Measurements from ENCODE around the gene FOXO3.

Gene FOXO3

DNA sequence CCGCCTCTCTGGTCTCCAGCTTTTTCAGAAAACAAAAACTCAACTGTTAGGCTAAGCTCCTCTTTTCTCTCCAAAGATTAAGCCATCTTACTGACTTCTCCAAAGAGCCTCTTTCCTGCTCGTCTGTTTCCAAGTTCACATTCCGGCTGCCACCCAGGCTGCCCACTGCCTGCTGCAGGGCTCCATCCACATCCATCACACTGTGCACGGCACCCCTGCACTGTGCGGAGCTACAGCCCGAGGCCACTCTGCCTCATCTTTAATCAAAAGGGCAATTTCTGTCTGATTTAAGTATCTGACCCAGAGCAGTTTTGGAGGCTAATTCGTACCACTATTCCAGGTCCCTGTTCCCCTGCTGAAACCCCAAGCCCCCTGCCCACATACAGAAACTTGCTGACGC is 145.9 kb downstream of the FOXO3 start:
- Histone ChIP-seq H3K4me1 (ENCODE audit: control insufficient read depth, low read length) (no peaks in the 10 kb centered on the region), H3K27ac (ENCODE audit: low read depth, low read length) (no peak overlapping the region), H3K9me3 (ENCODE audit: control insufficient read depth, insufficient read depth, low read length) (peaks cover 4% of the 10 kb centered on the region; the same call in 1 of the 2 replicates), H3K36me3 (ENCODE audit: control insufficient read depth, low read length) (no peaks in the 10 kb centered on the region), H3K79me2 (ENCODE audit: control insufficient read depth, low read length) (no peaks in the 10 kb centered on the region), H3K4me3 (ENCODE audit: low read length) (no peak overlapping the region), H3F3A (ENCODE audit: control insufficient read depth, insufficient read depth) (no peaks in the 10 kb centered on the region), H3K27me3 (ENCODE audit: control insufficient read depth, low read length) (peaks cover 5% of the 10 kb centered on the region; the same call in 1 of the 2 replicates), H3K9me2 (replicated peaks; ENCODE audit: control insufficient read depth, low read length) (no peaks in the 10 kb centered on the region), H4K20me1 (ENCODE audit: control insufficient read depth, insufficient read depth, low read depth, low read length) (no peaks in the 10 kb centered on the region), H3K4me2 (ENCODE audit: low read length) (no peak overlapping the region)
- no peak for TF ChIP-seq EZH2phosphoT487 (IDR thresholded peaks at IDR 0.05; ENCODE audit: borderline replicate concordance, low read length)
- TF ChIP-seq, protein P1, sequence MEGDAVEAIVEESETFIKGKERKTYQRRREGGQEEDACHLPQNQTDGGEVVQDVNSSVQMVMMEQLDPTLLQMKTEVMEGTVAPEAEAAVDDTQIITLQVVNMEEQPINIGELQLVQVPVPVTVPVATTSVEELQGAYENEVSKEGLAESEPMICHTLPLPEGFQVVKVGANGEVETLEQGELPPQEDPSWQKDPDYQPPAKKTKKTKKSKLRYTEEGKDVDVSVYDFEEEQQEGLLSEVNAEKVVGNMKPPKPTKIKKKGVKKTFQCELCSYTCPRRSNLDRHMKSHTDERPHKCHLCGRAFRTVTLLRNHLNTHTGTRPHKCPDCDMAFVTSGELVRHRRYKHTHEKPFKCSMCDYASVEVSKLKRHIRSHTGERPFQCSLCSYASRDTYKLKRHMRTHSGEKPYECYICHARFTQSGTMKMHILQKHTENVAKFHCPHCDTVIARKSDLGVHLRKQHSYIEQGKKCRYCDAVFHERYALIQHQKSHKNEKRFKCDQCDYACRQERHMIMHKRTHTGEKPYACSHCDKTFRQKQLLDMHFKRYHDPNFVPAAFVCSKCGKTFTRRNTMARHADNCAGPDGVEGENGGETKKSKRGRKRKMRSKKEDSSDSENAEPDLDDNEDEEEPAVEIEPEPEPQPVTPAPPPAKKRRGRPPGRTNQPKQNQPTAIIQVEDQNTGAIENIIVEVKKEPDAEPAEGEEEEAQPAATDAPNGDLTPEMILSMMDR (IDR thresholded peaks at IDR 0.05; ENCODE audit: low read depth, low read length, poor library complexity, severe bottlenecking): no peak

DNA sequence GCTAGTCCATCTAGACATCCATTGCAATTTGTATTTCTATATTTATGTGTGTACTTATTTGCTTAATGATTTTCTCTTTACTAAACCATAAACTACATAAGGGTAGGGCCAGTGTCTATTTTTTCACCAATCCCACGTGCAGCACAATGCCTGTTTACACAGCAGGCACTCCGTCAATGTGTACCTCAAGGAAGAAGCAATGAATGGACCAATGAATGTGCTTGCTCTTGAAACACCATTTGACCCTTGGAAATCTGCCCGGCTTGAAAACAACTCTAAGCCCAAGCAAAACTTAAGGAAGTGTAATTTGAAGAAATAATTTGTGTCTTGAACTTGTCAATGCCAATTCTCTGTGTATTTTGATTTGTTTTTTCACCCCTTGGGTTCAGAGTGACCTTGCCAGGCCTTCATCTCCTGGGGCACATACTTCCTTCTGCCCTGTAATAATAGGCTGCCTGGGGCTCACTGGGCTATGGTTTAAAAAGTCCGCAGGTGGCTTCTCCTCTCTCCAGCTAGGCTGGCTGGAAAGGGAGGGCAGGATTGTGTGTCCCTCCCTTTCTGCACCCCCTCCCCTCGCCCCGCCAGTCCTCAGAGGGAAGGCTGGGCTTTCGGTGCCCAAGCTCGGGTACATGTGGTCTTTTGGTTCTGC is 146.7 kb downstream of the FOXO3 start:
- H3K9me3 ChIP-seq (ENCODE audit: control insufficient read depth, insufficient read depth, low read length): no peaks in the 10 kb centered on the region
- TF ChIP-seq, protein P1 (IDR thresholded peaks at IDR 0.05; ENCODE audit: low read depth, low read length, poor library complexity, severe bottlenecking): no peak
- TF ChIP-seq EZH2phosphoT487 (IDR thresholded peaks at IDR 0.05; ENCODE audit: borderline replicate concordance, low read length): no peak
- H3K9me2 ChIP-seq (replicated peaks; ENCODE audit: control insufficient read depth, low read length): no peaks in the 10 kb centered on the region
- H3K79me2 ChIP-seq (ENCODE audit: control insufficient read depth, low read length): no peaks in the 10 kb centered on the region
- H3F3A ChIP-seq (ENCODE audit: control insufficient read depth, insufficient read depth): no peaks in the 10 kb centered on the region
- no peaks in the 10 kb centered on the region for H3K4me1 ChIP-seq (ENCODE audit: control insufficient read depth, low read length)
- no peak overlapping the region for H3K4me3 ChIP-seq (ENCODE audit: low read length)
- H3K36me3 ChIP-seq (ENCODE audit: control insufficient read depth, low read length): no peaks in the 10 kb centered on the region
- no peak overlapping the region for H3K4me2 ChIP-seq (ENCODE audit: low read length)
- no peak overlapping the region for H3K27ac ChIP-seq (ENCODE audit: low read depth, low read length)
- no peaks in the 10 kb centered on the region for H3K27me3 ChIP-seq (ENCODE audit: control insufficient read depth, low read length)
- H4K20me1 ChIP-seq (ENCODE audit: control insufficient read depth, insufficient read depth, low read depth, low read length): no peaks in the 10 kb centered on the region

DNA sequence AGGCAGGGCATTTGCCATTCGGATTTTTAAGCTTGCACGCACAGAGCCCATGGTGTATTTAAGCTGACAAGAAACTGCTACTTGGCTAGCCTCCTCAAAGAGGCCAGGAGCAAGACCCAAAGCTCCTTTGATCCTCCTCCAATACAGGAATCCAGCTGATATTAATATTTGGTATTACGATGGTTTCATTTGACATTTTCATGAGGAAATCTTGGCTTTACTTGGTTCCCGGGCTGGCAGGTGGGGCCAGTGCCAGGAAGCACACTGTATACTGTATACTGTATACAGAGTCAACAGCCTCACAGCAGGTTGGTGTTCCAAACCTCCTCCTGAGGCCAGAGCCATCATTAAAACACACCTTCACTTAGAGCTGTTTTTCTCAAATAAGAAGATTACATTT is 149.3 kb downstream of the FOXO3 start:
- Histone ChIP-seq H3K36me3 (ENCODE audit: control insufficient read depth, low read length) (no peaks in the 10 kb centered on the region), H3K27me3 (ENCODE audit: control insufficient read depth, low read length) (peaks cover 6% of the 10 kb centered on the region; the same call in 1 of the 2 replicates), H3K27ac (ENCODE audit: low read depth, low read length) (no peak overlapping the region), H3K4me2 (ENCODE audit: low read length) (no peak overlapping the region), H3K79me2 (ENCODE audit: control insufficient read depth, low read length) (no peaks in the 10 kb centered on the region), H3K4me3 (ENCODE audit: low read length) (no peak overlapping the region), H3K9me2 (replicated peaks; ENCODE audit: control insufficient read depth, low read length) (no peaks in the 10 kb centered on the region), H4K20me1 (ENCODE audit: control insufficient read depth, insufficient read depth, low read depth, low read length) (no peaks in the 10 kb centered on the region), H3F3A (ENCODE audit: control insufficient read depth, insufficient read depth) (no peaks in the 10 kb centered on the region), H3K4me1 (ENCODE audit: control insufficient read depth, low read length) (no peaks in the 10 kb centered on the region), H3K9me3 (ENCODE audit: control insufficient read depth, insufficient read depth, low read length) (no peaks in the 10 kb centered on the region)
- TF ChIP-seq EZH2phosphoT487 (IDR thresholded peaks at IDR 0.05; ENCODE audit: borderline replicate concordance, low read length): no peak
- TF ChIP-seq, protein P1 (IDR thresholded peaks at IDR 0.05; ENCODE audit: low read depth, low read length, poor library complexity, severe bottlenecking): no peak

Data from DOHH2 (cell line).